Keratinocyte (primary cell): Measurements from ENCODE around the gene WDPCP. TPM values are rescaled to one million over a fixed set of nuclear protein-coding genes. Genes with fewer than 3 reads are reported as not detected.
"Not testable (repeated sequence)": the region's sequence is repeated elsewhere in the genome, so short reads cannot be mapped to it uniquely, and the experiment has no call there.

Source experiments
- DNase-seq: peaks from one replicate; pipeline ENCODE4 v3.0.0-alpha.2; 2011; ENCODE audit warnings: low read depth, missing footprints, low spot score
- FAIRE-seq: peaks from 2 replicates; lab custom pipeline; 2011; peaks lifted over from hg19 to GRCh38; lab: Jason Lieb, UNC
- H2AFZ ChIP-seq: 2 replicates; pipeline ENCODE4 v1.6.0; 2012; ENCODE audit warnings: low read length, control low read depth, inconsistent platforms; ENCODE audit not compliant: control insufficient read depth
- H3K27ac ChIP-seq: 2 replicates; pipeline ENCODE4 v1.5.1; 2011; ENCODE audit warnings: low read length; ENCODE audit not compliant: control insufficient read depth, insufficient read depth
- H3K27me3 ChIP-seq: 3 replicates; pipeline ENCODE4 v1.6.0; 2011; ENCODE audit warnings: low read length; ENCODE audit not compliant: control insufficient read depth, insufficient read depth; ENCODE audit errors: extremely low read depth
- H3K36me3 ChIP-seq, 2 experiments: 2 replicates in 1 of 2; 3 replicates in 1 of 2; pipeline ENCODE4 v1.5.1; 2011; ENCODE audit warnings: low read length in 2 of 2, mild to moderate bottlenecking in 1 of 2; ENCODE audit not compliant: control insufficient read depth in 2 of 2, insufficient read depth in 2 of 2; ENCODE audit errors: extremely low read depth in 1 of 2
- H3K4me1 ChIP-seq: 3 replicates; pipeline ENCODE4 v1.5.1; 2011; ENCODE audit warnings: low read length; ENCODE audit not compliant: control insufficient read depth, insufficient read depth; ENCODE audit errors: extremely low read depth
- H3K4me2 ChIP-seq: 3 replicates; pipeline ENCODE4 v1.6.0; 2011; ENCODE audit warnings: low read depth, low read length; ENCODE audit not compliant: control insufficient read depth, insufficient read depth; ENCODE audit errors: extremely low read depth
- H3K4me3 ChIP-seq, 3 experiments: fragments of 200-600 bp in 1 of 3; sonication (generic) in 1 of 3; 2 replicates in 2 of 3; 3 replicates in 1 of 3; pipeline ENCODE4 v1.5.1; 2011 to 2016; ENCODE audit warnings: low read length in 3 of 3, mild to moderate bottlenecking in 3 of 3, control low read depth in 2 of 3, inconsistent platforms in 1 of 3, low read depth in 1 of 3, mixed read lengths in 1 of 3, mixed run types in 1 of 3, moderate library complexity in 1 of 3; ENCODE audit not compliant: control insufficient read depth in 2 of 3, insufficient read depth in 2 of 3; ENCODE audit errors: extremely low read depth in 1 of 3
- H3K79me2 ChIP-seq: 2 replicates; pipeline ENCODE4 v1.6.0; 2012; ENCODE audit warnings: low read length; ENCODE audit not compliant: control insufficient read depth, insufficient read depth
- H3K9ac ChIP-seq: 3 replicates; pipeline ENCODE4 v1.6.0; 2011; ENCODE audit warnings: low read length; ENCODE audit not compliant: control insufficient read depth, insufficient read depth; ENCODE audit errors: extremely low read depth
- H3K9me1 ChIP-seq: 3 replicates; pipeline ENCODE4 v1.6.0; 2011; ENCODE audit warnings: low read length; ENCODE audit not compliant: control insufficient read depth, insufficient read depth; ENCODE audit errors: extremely low read depth
- H3K9me3 ChIP-seq: 2 replicates; pipeline ENCODE4 v1.5.1; 2012; ENCODE audit warnings: low read depth, low read length; ENCODE audit not compliant: control insufficient read depth
- H4K20me1 ChIP-seq: 3 replicates; pipeline ENCODE4 v1.6.0; 2011; ENCODE audit warnings: low read length; ENCODE audit not compliant: control insufficient read depth, insufficient read depth; ENCODE audit errors: extremely low read depth
- EZH2 ChIP-seq: IDR thresholded peaks from one replicate; pipeline ENCODE4 v1.6.1; 2012; ENCODE audit warnings: inconsistent platforms, mild to moderate bottlenecking, low read length, moderate library complexity
- dilution Hi-C: fragments of 300-500 bp; cut with MboI; formaldehyde crosslinking; loops from one replicate; pipeline ENCODE4 v1.7.0; 2020; ENCODE audit warnings: low sequenced_read_pairs; ENCODE audit not compliant: extremely low pct_ligation_motif_present
- polyA plus RNA-seq, 5 experiments: library from polyadenylated mRNA; depleted of rRNA in 3 of 5; stranded (reverse) in 3 of 5; stranded (forward) in 1 of 5; unstranded in 1 of 5; fragments of >200 nt; gene quantifications; 1 replicate in 1 of 5; 2 replicates in 3 of 5; 3 replicates in 1 of 5; pipeline versions ENCODE4 v1.2.1 to v1.2.3, GENCODE V29; 2011 to 2012; ENCODE audit warnings: missing spikeins in 2 of 5, low read depth in 1 of 5, low replicate concordance in 1 of 5
- TF ChIP-seq, protein P1 (sequence below), 3 experiments: IDR thresholded peaks in 1 of 3; conservative IDR thresholded peaks in 1 of 3; optimal IDR thresholded peaks in 1 of 3; 2 replicates in 2 of 3; 3 replicates in 1 of 3; pipeline versions ENCODE3 to v1.5.1; 2011; ENCODE audit warnings: low read length in 3 of 3, mild to moderate bottlenecking in 3 of 3, moderate library complexity in 2 of 3, control low read depth in 1 of 3, inconsistent platforms in 1 of 3; ENCODE audit not compliant: insufficient read depth in 2 of 3; ENCODE audit errors: extremely low read depth in 1 of 3

Gene WDPCP
- polyA plus RNA-seq, 1 donor (not counting 4 experiments of a cell fraction or from before 2014, with no cell fraction given): 2.9 TPM

DNA sequence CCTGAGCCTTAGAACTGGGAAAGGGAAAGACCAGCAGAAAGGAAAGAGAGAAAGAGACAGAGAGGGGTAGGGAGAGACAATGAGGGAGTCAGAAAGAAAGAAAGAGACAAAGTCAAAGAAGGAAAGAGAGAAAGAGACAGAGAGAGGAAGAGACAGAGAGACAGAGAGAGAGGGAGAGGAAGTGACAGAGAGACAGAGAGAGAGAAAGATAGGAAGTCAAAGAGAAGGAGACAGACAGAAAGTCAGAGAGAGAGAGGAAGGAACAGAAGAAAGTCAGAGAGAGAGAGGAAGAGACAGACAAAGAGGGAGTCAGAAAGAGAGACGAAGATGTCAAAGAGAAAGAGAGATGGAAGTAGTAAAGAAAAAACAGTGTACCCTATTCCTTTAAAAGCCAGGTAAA lies 261.8 kb downstream of the WDPCP start:
- H2AFZ ChIP-seq: no peak overlapping the region
- H3K9ac ChIP-seq: no peak overlapping the region
- no peak for TF ChIP-seq EZH2
- TF ChIP-seq, protein P1, sequence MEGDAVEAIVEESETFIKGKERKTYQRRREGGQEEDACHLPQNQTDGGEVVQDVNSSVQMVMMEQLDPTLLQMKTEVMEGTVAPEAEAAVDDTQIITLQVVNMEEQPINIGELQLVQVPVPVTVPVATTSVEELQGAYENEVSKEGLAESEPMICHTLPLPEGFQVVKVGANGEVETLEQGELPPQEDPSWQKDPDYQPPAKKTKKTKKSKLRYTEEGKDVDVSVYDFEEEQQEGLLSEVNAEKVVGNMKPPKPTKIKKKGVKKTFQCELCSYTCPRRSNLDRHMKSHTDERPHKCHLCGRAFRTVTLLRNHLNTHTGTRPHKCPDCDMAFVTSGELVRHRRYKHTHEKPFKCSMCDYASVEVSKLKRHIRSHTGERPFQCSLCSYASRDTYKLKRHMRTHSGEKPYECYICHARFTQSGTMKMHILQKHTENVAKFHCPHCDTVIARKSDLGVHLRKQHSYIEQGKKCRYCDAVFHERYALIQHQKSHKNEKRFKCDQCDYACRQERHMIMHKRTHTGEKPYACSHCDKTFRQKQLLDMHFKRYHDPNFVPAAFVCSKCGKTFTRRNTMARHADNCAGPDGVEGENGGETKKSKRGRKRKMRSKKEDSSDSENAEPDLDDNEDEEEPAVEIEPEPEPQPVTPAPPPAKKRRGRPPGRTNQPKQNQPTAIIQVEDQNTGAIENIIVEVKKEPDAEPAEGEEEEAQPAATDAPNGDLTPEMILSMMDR (optimal IDR thresholded peaks at IDR 0.05 in 1 of 3, IDR thresholded peaks at IDR 0.05 in 1 of 3, conservative IDR thresholded peaks at IDR 0.05 in 1 of 3; ENCODE audit: extremely low read depth in 1 of 3, insufficient read depth in 2 of 3, low read length in 3 of 3): no peak
- H4K20me1 ChIP-seq: no peaks in the 10 kb centered on the region
- H3K4me3 ChIP-seq: no peak overlapping the region
- no peak overlapping the region for H3K4me2 ChIP-seq
- no peaks in the 10 kb centered on the region for H3K79me2 ChIP-seq
- DNase-seq: no peak
- H3K4me1 ChIP-seq: no peaks in the 10 kb centered on the region
- no peak overlapping the region for H3K27ac ChIP-seq
- H3K27me3 ChIP-seq: no peaks in the 10 kb centered on the region
- H3K9me3 ChIP-seq: no peaks in the 10 kb centered on the region
- FAIRE-seq: no peak
- no peaks in the 10 kb centered on the region for H3K36me3 ChIP-seq
- no peaks in the 10 kb centered on the region for H3K9me1 ChIP-seq
- dilution Hi-C loops: no loop called here

DNA sequence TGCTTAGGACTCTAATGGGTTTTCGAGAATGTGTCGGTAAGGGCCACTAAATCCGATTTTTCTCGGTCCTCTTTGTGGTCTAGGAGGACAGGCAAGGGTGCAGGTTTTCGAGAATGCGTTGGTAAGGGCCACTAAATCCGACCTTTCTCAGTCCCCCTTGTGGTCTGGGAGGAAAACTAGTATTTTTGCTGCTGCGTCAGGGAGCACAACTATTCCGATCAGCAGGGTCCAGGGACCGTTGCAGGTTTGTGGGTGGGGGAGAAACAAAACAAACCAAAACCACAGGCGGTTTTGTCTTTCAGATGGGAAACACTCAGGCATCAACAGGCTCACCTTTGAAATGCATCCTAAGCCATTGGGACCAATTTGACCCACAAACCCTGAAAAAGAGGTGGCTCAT lies 264.6 kb downstream of the WDPCP start:
- H3K36me3 ChIP-seq, H3K27ac ChIP-seq, FAIRE-seq, dilution Hi-C loops, H3K4me3 ChIP-seq, DNase-seq, H3K79me2 ChIP-seq, H4K20me1 ChIP-seq, H3K9me3 ChIP-seq, H2AFZ ChIP-seq, H3K27me3 ChIP-seq, H3K9me1 ChIP-seq, H3K4me1 ChIP-seq, H3K9ac ChIP-seq, H3K4me2 ChIP-seq: not testable (repeated sequence)

DNA sequence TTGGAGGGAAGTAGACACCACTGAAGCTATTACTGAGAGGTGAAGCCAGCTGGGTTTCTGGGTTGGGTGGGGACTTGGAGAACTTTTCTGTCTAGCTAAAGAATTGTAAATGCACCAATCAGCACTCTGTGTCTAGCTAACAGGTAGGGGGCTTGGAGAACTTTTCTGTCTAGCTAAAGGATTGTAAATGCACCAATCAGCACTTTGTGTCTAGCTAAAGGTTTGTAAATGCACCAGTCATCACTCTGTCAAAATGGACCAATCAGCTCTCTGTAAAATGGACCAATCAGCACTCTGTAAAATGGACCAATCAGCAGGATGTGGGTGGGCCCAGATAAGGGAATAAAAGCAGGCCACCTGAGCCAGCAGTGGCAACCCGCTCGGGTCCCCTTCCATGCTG lies 266.3 kb downstream of the WDPCP start:
- H3K27ac ChIP-seq, H3K9me3 ChIP-seq, H2AFZ ChIP-seq, H3K4me2 ChIP-seq, H4K20me1 ChIP-seq, H3K9ac ChIP-seq, DNase-seq, dilution Hi-C loops, H3K27me3 ChIP-seq, H3K36me3 ChIP-seq, FAIRE-seq, H3K4me3 ChIP-seq, H3K79me2 ChIP-seq, H3K4me1 ChIP-seq, H3K9me1 ChIP-seq: not testable (repeated sequence)
